Left lung (tissue), 10 donors: ENCODE data around the gene DIP2C. TPM values are rescaled to one million over a fixed set of nuclear protein-coding genes. Genes with fewer than 3 reads are reported as not detected.

Experiments
- ATAC-seq: fragments of 200-7000 bp; cut with Tn5 transposase; one replicate; pipeline ENCODE4 v1.9.1; 2020; ENCODE audit warnings: moderate library complexity
- DNase-seq, 4 donors: peaks; one replicate each; pipeline ENCODE4 v3.0.0-alpha.2; 2013 to 2020
- H3K27ac ChIP-seq, 2 donors: fragments of 200-600 bp; sonication (generic) in 1 of 2; one replicate each; pipeline versions ENCODE4 v1.5.0 to v1.8.0; 2020 to 2021
- H3K27me3 ChIP-seq, 2 donors: fragments of 200-600 bp; sonication (generic) in 1 of 2; one replicate each; pipeline versions ENCODE4 v1.5.0 to v1.8.0; 2020 to 2021
- H3K36me3 ChIP-seq, 2 donors: fragments of 200-600 bp; sonication (generic) in 1 of 2; one replicate each; pipeline versions ENCODE4 v1.5.0 to v1.8.0; 2020 to 2021
- H3K4me1 ChIP-seq, 2 donors: fragments of 200-600 bp; one replicate each; pipeline ENCODE4 v1.8.0; 2021
- H3K4me3 ChIP-seq, 2 donors: fragments of 200-600 bp; sonication (generic) in 1 of 2; one replicate each; pipeline versions ENCODE4 v1.5.0 to v1.8.0; 2020 to 2021; ENCODE audit warnings: mild to moderate bottlenecking in 1 of 2
- H3K9me3 ChIP-seq, 2 donors: fragments of 200-600 bp; sonication (generic) in 1 of 2; one replicate each; pipeline versions ENCODE4 v1.5.0 to v1.8.0; 2020 to 2021
- intact Hi-C, 2 donors: fragments of 100-400 bp; cut with DNase I; formaldehyde crosslinking; loops; one replicate each; pipeline versions ENCODE4 v1.11.2 to v1.14.2; 2022
- polyA plus RNA-seq, 6 donors: library from polyadenylated mRNA; unstranded; fragments of 120-200 nt; gene quantifications; one replicate each; pipeline ENCODE4 v1.2.1, GENCODE V29; 2013; ENCODE audit not compliant: insufficient read length in 6 of 6
- total RNA-seq, 2 donors: library from RNA; stranded (reverse); fragmentation: NEBNext Ultra II Directional; extraction: Animal tissue kit (Norgen Biotek cat#: 25700); gene quantifications; one replicate each; pipeline ENCODE4 v1.2.1, GENCODE V29; 2021
- TF ChIP-seq, protein P1 (sequence below), 2 donors: fragments of 200-600 bp; sonication (generic) in 1 of 2; IDR thresholded peaks; one replicate each; pipeline versions ENCODE4 v1.5.0 to v1.8.0; 2021; ENCODE audit warnings: antibody characterized with exemption in 2 of 2
- donor health status: DM: no; HTN: yes; CAD: no.
- donor health status: DM: no; HTN: no; CAD: no.

DIP2C gene
- total and polyA plus RNA-seq, 8 donors, result 10.5 to 22.5 (median 19.5) TPM

DNA sequence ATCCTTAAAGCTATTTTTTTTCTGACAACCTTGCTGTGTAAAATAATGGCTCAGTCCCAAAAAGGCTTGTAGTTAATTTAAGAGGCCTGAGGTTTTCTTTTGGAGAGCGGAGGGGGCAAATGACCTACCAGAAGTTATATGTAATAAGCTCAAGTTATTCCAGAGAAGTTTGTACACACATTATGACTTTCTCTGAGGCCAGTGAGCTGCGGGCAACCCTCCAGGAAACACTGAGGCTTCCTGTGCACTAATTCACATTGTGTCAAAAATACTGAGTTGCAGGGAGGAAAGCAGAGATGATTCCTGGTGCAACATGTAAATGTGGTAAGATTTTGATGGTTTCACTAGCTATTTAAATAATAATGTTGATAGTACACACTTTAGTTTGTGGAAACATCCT lies 188.6 kb downstream of the DIP2C start:
- no peak overlapping the region for H3K27ac ChIP-seq
- no peaks in the 10 kb centered on the region for H3K9me3 ChIP-seq
- no peaks in the 10 kb centered on the region for H3K36me3 ChIP-seq
- no peaks in the 10 kb centered on the region for H3K27me3 ChIP-seq
- no peak overlapping the region for H3K4me3 ChIP-seq
- DNase-seq (peak in 1 of 4 donors; percentile 38), ATAC-seq (peak; percentile 52)
- intact Hi-C loops, result no loop called here
- H3K4me1 ChIP-seq, result peaks cover 0 to 4% of the 10 kb centered on the region in 2 donors
- TF ChIP-seq, protein P1, sequence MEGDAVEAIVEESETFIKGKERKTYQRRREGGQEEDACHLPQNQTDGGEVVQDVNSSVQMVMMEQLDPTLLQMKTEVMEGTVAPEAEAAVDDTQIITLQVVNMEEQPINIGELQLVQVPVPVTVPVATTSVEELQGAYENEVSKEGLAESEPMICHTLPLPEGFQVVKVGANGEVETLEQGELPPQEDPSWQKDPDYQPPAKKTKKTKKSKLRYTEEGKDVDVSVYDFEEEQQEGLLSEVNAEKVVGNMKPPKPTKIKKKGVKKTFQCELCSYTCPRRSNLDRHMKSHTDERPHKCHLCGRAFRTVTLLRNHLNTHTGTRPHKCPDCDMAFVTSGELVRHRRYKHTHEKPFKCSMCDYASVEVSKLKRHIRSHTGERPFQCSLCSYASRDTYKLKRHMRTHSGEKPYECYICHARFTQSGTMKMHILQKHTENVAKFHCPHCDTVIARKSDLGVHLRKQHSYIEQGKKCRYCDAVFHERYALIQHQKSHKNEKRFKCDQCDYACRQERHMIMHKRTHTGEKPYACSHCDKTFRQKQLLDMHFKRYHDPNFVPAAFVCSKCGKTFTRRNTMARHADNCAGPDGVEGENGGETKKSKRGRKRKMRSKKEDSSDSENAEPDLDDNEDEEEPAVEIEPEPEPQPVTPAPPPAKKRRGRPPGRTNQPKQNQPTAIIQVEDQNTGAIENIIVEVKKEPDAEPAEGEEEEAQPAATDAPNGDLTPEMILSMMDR (IDR thresholded peaks at IDR 0.05), result no peak

- peaks cover 0 to 4% of the 10 kb centered on the region in 2 donors for H3K4me1 ChIP-seq
- no peaks in the 10 kb centered on the region for H3K27me3 ChIP-seq
- ATAC-seq, result no peak
- no peaks in the 10 kb centered on the region for H3K9me3 ChIP-seq
- no peaks in the 10 kb centered on the region for H3K36me3 ChIP-seq
- DNase-seq, result no peak
- TF ChIP-seq, protein P1 (IDR thresholded peaks at IDR 0.05), result no peak
- no peak overlapping the region for H3K4me3 ChIP-seq
- intact Hi-C loops, result no loop called here
- H3K27ac ChIP-seq, result no peak overlapping the region
Measured at GRCh38 chr10:499991-500390, 189.5 kb downstream of the DIP2C start.

GRCh38 chr10:498760-499435 lies 190.6 kb downstream of the DIP2C start:
- Histone ChIP-seq H3K36me3 (no peaks in the 10 kb centered on the region), H3K27ac (no peak overlapping the region), H3K27me3 (no peaks in the 10 kb centered on the region), H3K9me3 (no peaks in the 10 kb centered on the region), H3K4me1 (peaks cover 0 to 4% of the 10 kb centered on the region in 2 donors), H3K4me3 (no peak overlapping the region)
- intact Hi-C loops, result no loop called here
- ATAC-seq (no peak), DNase-seq (no peak)
- TF ChIP-seq, protein P1 (IDR thresholded peaks at IDR 0.05), result no peak

- ATAC-seq, result no peak
- Histone ChIP-seq H3K27me3 (no peaks in the 10 kb centered on the region), H3K4me3 (no peak overlapping the region), H3K27ac (no peak overlapping the region), H3K4me1 (peaks cover 0 to 4% of the 10 kb centered on the region in 2 donors), H3K36me3 (no peaks in the 10 kb centered on the region), H3K9me3 (no peaks in the 10 kb centered on the region)
- no peak for DNase-seq
- TF ChIP-seq, protein P1 (IDR thresholded peaks at IDR 0.05), result no peak
- intact Hi-C loops, result no loop called here
Measured at GRCh38 chr10:497898-498451, 191.5 kb downstream of the DIP2C start.

- ATAC-seq, result peak; percentile 24
- no peak for DNase-seq
- no peaks in the 10 kb centered on the region for H3K27me3 ChIP-seq
- H3K27ac ChIP-seq, result no peak overlapping the region
- H3K4me1 ChIP-seq, result peaks cover 0 to 4% of the 10 kb centered on the region in 2 donors
- H3K9me3 ChIP-seq, result no peaks in the 10 kb centered on the region
- no peak overlapping the region for H3K4me3 ChIP-seq
- TF ChIP-seq, protein P1 (IDR thresholded peaks at IDR 0.05), result no peak
- H3K36me3 ChIP-seq, result no peaks in the 10 kb centered on the region
- intact Hi-C loops, result no loop called here
Measured at GRCh38 chr10:497289-497688, 192.2 kb downstream of the DIP2C start.
